Keratinocyte (primary cell): ENCODE measurements around the gene PAPPA2. TPM values are rescaled to one million over a fixed set of nuclear protein-coding genes. Genes with fewer than 3 reads are reported as not detected.

Source experiments
- DNase-seq: peaks from one replicate; pipeline ENCODE4 v3.0.0-alpha.2; 2011; ENCODE audit warnings: low read depth, missing footprints, low spot score
- FAIRE-seq: peaks from 2 replicates; lab custom pipeline; 2011; peaks lifted over from hg19 to GRCh38; lab: Jason Lieb, UNC
- H2AFZ ChIP-seq: 2 replicates; pipeline ENCODE4 v1.6.0; 2012; ENCODE audit warnings: low read length, control low read depth, inconsistent platforms; ENCODE audit not compliant: control insufficient read depth
- H3K27ac ChIP-seq: 2 replicates; pipeline ENCODE4 v1.5.1; 2011; ENCODE audit warnings: low read length; ENCODE audit not compliant: control insufficient read depth, insufficient read depth
- H3K27me3 ChIP-seq: 3 replicates; pipeline ENCODE4 v1.6.0; 2011; ENCODE audit warnings: low read length; ENCODE audit not compliant: control insufficient read depth, insufficient read depth; ENCODE audit errors: extremely low read depth
- H3K36me3 ChIP-seq, 2 experiments: 2 replicates in 1 of 2; 3 replicates in 1 of 2; pipeline ENCODE4 v1.5.1; 2011; ENCODE audit warnings: low read length in 2 of 2, mild to moderate bottlenecking in 1 of 2; ENCODE audit not compliant: control insufficient read depth in 2 of 2, insufficient read depth in 2 of 2; ENCODE audit errors: extremely low read depth in 1 of 2
- H3K4me1 ChIP-seq: 3 replicates; pipeline ENCODE4 v1.5.1; 2011; ENCODE audit warnings: low read length; ENCODE audit not compliant: control insufficient read depth, insufficient read depth; ENCODE audit errors: extremely low read depth
- H3K4me2 ChIP-seq: 3 replicates; pipeline ENCODE4 v1.6.0; 2011; ENCODE audit warnings: low read depth, low read length; ENCODE audit not compliant: control insufficient read depth, insufficient read depth; ENCODE audit errors: extremely low read depth
- H3K4me3 ChIP-seq, 3 experiments: fragments of 200-600 bp in 1 of 3; sonication (generic) in 1 of 3; 2 replicates in 2 of 3; 3 replicates in 1 of 3; pipeline ENCODE4 v1.5.1; 2011 to 2016; ENCODE audit warnings: low read length in 3 of 3, mild to moderate bottlenecking in 3 of 3, control low read depth in 2 of 3, inconsistent platforms in 1 of 3, low read depth in 1 of 3, mixed read lengths in 1 of 3, mixed run types in 1 of 3, moderate library complexity in 1 of 3; ENCODE audit not compliant: control insufficient read depth in 2 of 3, insufficient read depth in 2 of 3; ENCODE audit errors: extremely low read depth in 1 of 3
- H3K79me2 ChIP-seq: 2 replicates; pipeline ENCODE4 v1.6.0; 2012; ENCODE audit warnings: low read length; ENCODE audit not compliant: control insufficient read depth, insufficient read depth
- H3K9ac ChIP-seq: 3 replicates; pipeline ENCODE4 v1.6.0; 2011; ENCODE audit warnings: low read length; ENCODE audit not compliant: control insufficient read depth, insufficient read depth; ENCODE audit errors: extremely low read depth
- H3K9me1 ChIP-seq: 3 replicates; pipeline ENCODE4 v1.6.0; 2011; ENCODE audit warnings: low read length; ENCODE audit not compliant: control insufficient read depth, insufficient read depth; ENCODE audit errors: extremely low read depth
- H3K9me3 ChIP-seq: 2 replicates; pipeline ENCODE4 v1.5.1; 2012; ENCODE audit warnings: low read depth, low read length; ENCODE audit not compliant: control insufficient read depth
- H4K20me1 ChIP-seq: 3 replicates; pipeline ENCODE4 v1.6.0; 2011; ENCODE audit warnings: low read length; ENCODE audit not compliant: control insufficient read depth, insufficient read depth; ENCODE audit errors: extremely low read depth
- EZH2 ChIP-seq: IDR thresholded peaks from one replicate; pipeline ENCODE4 v1.6.1; 2012; ENCODE audit warnings: inconsistent platforms, mild to moderate bottlenecking, low read length, moderate library complexity
- dilution Hi-C: fragments of 300-500 bp; cut with MboI; formaldehyde crosslinking; loops from one replicate; pipeline ENCODE4 v1.7.0; 2020; ENCODE audit warnings: low sequenced_read_pairs; ENCODE audit not compliant: extremely low pct_ligation_motif_present
- polyA plus RNA-seq, 5 experiments: library from polyadenylated mRNA; depleted of rRNA in 3 of 5; stranded (reverse) in 3 of 5; stranded (forward) in 1 of 5; unstranded in 1 of 5; fragments of >200 nt; gene quantifications; 1 replicate in 1 of 5; 2 replicates in 3 of 5; 3 replicates in 1 of 5; pipeline versions ENCODE4 v1.2.1 to v1.2.3, GENCODE V29; 2011 to 2012; ENCODE audit warnings: missing spikeins in 2 of 5, low read depth in 1 of 5, low replicate concordance in 1 of 5
- TF ChIP-seq, protein P1 (sequence below), 3 experiments: IDR thresholded peaks in 1 of 3; conservative IDR thresholded peaks in 1 of 3; optimal IDR thresholded peaks in 1 of 3; 2 replicates in 2 of 3; 3 replicates in 1 of 3; pipeline versions ENCODE3 to v1.5.1; 2011; ENCODE audit warnings: low read length in 3 of 3, mild to moderate bottlenecking in 3 of 3, moderate library complexity in 2 of 3, control low read depth in 1 of 3, inconsistent platforms in 1 of 3; ENCODE audit not compliant: insufficient read depth in 2 of 3; ENCODE audit errors: extremely low read depth in 1 of 3

PAPPA2 gene
- polyA plus RNA-seq, 1 donor (not counting 4 experiments of a cell fraction or from before 2014, with no cell fraction given): 0.07 TPM

DNA sequence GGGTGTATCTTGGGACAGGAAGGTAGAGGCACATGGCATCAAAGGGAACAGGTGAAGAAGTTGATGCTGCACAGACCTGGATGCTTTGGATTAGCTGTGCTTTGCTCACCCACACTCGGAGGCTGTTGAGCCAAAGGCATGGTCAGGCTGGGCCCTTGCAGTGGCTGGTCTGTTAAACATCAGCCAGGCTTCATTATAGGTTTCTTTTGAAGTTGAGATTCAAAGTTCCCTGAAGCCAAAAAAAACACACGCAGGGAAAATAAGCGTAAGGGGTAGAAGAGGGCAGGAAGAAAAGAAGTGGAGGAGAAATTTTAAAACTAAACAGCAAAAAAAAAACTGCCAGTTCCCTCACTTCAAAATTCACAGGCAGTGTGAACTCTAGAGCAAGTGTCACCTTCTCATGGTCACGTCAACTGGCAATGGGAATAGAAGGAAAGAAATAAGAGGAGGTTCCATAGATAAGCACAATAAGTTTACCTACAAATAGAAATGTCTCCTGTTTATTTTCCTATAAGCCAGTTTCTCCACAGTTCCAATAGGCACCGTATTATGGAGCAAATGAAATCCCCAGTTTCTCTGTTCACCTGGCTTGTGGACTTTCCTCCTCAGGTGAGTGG is 139.5 kb downstream of the PAPPA2 start:
- Histone ChIP-seq H4K20me1 (no peaks in the 10 kb centered on the region), H3K36me3 (no peaks in the 10 kb centered on the region), H3K27ac (no peak overlapping the region), H3K79me2 (no peaks in the 10 kb centered on the region), H3K4me3 (no peak overlapping the region), H3K9me1 (no peaks in the 10 kb centered on the region), H3K9ac (no peak overlapping the region), H2AFZ (no peak overlapping the region), H3K27me3 (no peaks in the 10 kb centered on the region), H3K4me2 (no peak overlapping the region), H3K9me3 (no peaks in the 10 kb centered on the region), H3K4me1 (no peaks in the 10 kb centered on the region)
- DNase-seq (no peak), FAIRE-seq (no peak)
- TF ChIP-seq EZH2: no peak
- TF ChIP-seq, protein P1, sequence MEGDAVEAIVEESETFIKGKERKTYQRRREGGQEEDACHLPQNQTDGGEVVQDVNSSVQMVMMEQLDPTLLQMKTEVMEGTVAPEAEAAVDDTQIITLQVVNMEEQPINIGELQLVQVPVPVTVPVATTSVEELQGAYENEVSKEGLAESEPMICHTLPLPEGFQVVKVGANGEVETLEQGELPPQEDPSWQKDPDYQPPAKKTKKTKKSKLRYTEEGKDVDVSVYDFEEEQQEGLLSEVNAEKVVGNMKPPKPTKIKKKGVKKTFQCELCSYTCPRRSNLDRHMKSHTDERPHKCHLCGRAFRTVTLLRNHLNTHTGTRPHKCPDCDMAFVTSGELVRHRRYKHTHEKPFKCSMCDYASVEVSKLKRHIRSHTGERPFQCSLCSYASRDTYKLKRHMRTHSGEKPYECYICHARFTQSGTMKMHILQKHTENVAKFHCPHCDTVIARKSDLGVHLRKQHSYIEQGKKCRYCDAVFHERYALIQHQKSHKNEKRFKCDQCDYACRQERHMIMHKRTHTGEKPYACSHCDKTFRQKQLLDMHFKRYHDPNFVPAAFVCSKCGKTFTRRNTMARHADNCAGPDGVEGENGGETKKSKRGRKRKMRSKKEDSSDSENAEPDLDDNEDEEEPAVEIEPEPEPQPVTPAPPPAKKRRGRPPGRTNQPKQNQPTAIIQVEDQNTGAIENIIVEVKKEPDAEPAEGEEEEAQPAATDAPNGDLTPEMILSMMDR (optimal IDR thresholded peaks at IDR 0.05 in 1 of 3, IDR thresholded peaks at IDR 0.05 in 1 of 3, conservative IDR thresholded peaks at IDR 0.05 in 1 of 3; ENCODE audit: extremely low read depth in 1 of 3, insufficient read depth in 2 of 3, low read length in 3 of 3): no peak
- dilution Hi-C loops: no loop called here

DNA sequence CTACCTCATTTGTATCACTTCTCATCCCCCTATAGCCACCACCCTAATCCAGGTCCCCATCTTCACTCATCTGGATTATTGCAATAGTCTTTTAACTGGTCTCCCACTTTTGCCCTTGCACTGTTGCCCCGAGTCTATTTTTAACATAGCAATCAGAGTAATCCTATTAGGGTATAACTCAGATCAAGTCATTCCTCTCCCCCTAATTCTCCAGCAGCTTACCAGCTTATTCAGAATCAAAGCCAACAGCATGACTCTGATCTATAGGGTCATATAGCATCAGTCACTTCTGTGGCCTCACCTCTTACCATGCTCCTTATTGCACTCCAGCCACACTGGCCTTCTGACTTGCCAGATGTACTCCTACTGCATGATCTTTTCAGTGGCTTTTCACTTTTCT is 140.7 kb downstream of the PAPPA2 start:
- Histone ChIP-seq H3K27ac (no peak overlapping the region), H3K4me1 (no peaks in the 10 kb centered on the region), H2AFZ (no peak overlapping the region), H3K36me3 (no peaks in the 10 kb centered on the region), H3K9me3 (no peaks in the 10 kb centered on the region), H3K4me3 (no peak overlapping the region), H3K4me2 (no peak overlapping the region), H3K79me2 (no peaks in the 10 kb centered on the region), H3K9me1 (no peaks in the 10 kb centered on the region), H3K9ac (no peak overlapping the region), H3K27me3 (no peaks in the 10 kb centered on the region), H4K20me1 (no peaks in the 10 kb centered on the region)
- TF ChIP-seq EZH2: no peak
- TF ChIP-seq, protein P1 (optimal IDR thresholded peaks at IDR 0.05 in 1 of 3, IDR thresholded peaks at IDR 0.05 in 1 of 3, conservative IDR thresholded peaks at IDR 0.05 in 1 of 3; ENCODE audit: extremely low read depth in 1 of 3, insufficient read depth in 2 of 3, low read length in 3 of 3): no peak
- no peak for DNase-seq
- dilution Hi-C loops: no loop called here
- no peak for FAIRE-seq
